Panc1 (cell line): ENCODE measurements around the gene APAF1. TPM values are rescaled to one million over a fixed set of nuclear protein-coding genes. Genes with fewer than 3 reads are reported as not detected.

Source experiments
- ATAC-seq: fragments of 200-7000 bp; cut with Tn5 transposase; 2 replicates; pipeline ENCODE4 v1.9.1; 2020; ENCODE audit warnings: mild to moderate bottlenecking, moderate library complexity
- BruUV-seq: library from RNA; stranded (reverse); fragments of 400-500 nt; replicated peaks from 2 replicates; lab custom pipeline; 2021; lab: Mats Ljungman, UMichigan
- CTCF ChIA-PET: fragments of 300-600 bp; sonication (Branson Sonifier 250); formaldehyde crosslinking; loops from one replicate; lab custom pipeline; 2022; ENCODE audit warnings: antibody characterized with exemption; lab: Charles Lee
- POLR2A ChIA-PET: fragments of 300-600 bp; sonication (Branson Sonifier 250); formaldehyde crosslinking; loops from one replicate; lab custom pipeline; 2022; ENCODE audit warnings: antibody characterized with exemption; lab: Charles Lee
- DNase-seq: peaks from one replicate; pipeline ENCODE4 v3.0.0-alpha.2; 2010; ENCODE audit warnings: low read depth, low spot score
- H3K27ac ChIP-seq: 2 replicates; pipeline ENCODE4 v1.5.1; 2011; ENCODE audit warnings: mild to moderate bottlenecking, low read length, inconsistent platforms
- H3K27me3 ChIP-seq: fragments of 200-500 bp; sonication (Bioruptor generic); 2 replicates; pipeline ENCODE4 v1.6.0; 2014; ENCODE audit warnings: low read length, inconsistent platforms; ENCODE audit not compliant: control insufficient read depth, insufficient read depth
- H3K36me3 ChIP-seq: fragments of 200-500 bp; sonication (Bioruptor generic); 2 replicates; pipeline ENCODE4 v1.5.1; 2014; ENCODE audit warnings: inconsistent platforms, mild to moderate bottlenecking, low read length, moderate library complexity; ENCODE audit not compliant: control insufficient read depth, insufficient read depth
- H3K4me1 ChIP-seq: 2 replicates; pipeline ENCODE4 v1.5.1; 2011; ENCODE audit warnings: inconsistent platforms, mild to moderate bottlenecking, low read length, moderate library complexity; ENCODE audit not compliant: control insufficient read depth, insufficient read depth
- H3K4me3 ChIP-seq, 2 experiments: 2 replicates each; pipeline ENCODE4 v1.5.1; 2011 to 2012; ENCODE audit warnings: low read depth in 2 of 2, low read length in 2 of 2, mild to moderate bottlenecking in 2 of 2, inconsistent platforms in 1 of 2, moderate library complexity in 1 of 2
- H3K9me3 ChIP-seq: fragments of 200-500 bp; sonication (Bioruptor generic); 2 replicates; pipeline ENCODE4 v1.5.1; 2014; ENCODE audit warnings: low read depth, mild to moderate bottlenecking, inconsistent platforms, low read length, moderate library complexity; ENCODE audit not compliant: control insufficient read depth, insufficient read depth
- POLR2AphosphoS5 ChIP-seq: IDR thresholded peaks from 2 replicates; pipeline ENCODE4 v1.6.1; 2012; ENCODE audit warnings: mild to moderate bottlenecking, low read depth, low read length, moderate library complexity
- REST ChIP-seq, 2 experiments: IDR thresholded peaks; 2 replicates each; pipeline ENCODE4 v1.6.1; 2011 to 2012; ENCODE audit warnings: low read depth in 2 of 2, control low read depth in 1 of 2, low read length in 1 of 2, mild to moderate bottlenecking in 1 of 2, moderate library complexity in 1 of 2; ENCODE audit not compliant: insufficient read depth in 1 of 2
- SIN3A ChIP-seq: IDR thresholded peaks from 2 replicates; pipeline ENCODE4 v1.6.1; 2012; ENCODE audit warnings: low read depth, mild to moderate bottlenecking, low read length, moderate library complexity, borderline replicate concordance; ENCODE audit not compliant: insufficient read depth
- TCF7L2 ChIP-seq: IDR thresholded peaks from 2 replicates; pipeline ENCODE4 v1.6.1; 2011; ENCODE audit warnings: mild to moderate bottlenecking, low read depth, low read length, inconsistent platforms
- in situ Hi-C: cut with HindIII; loops from 2 replicates; pipeline ENCODE4 v1.10.0; 2016; ENCODE audit warnings: low sequenced_read_pairs, low pct_unique_long_range_greater_than_20kb
- intact Hi-C: fragments of 100-400 bp; cut with micrococcal nuclease; formaldehyde crosslinking; loops from one replicate; pipeline ENCODE4 v1.10.0; 2022; ENCODE audit not compliant: unreplicated experiment
- total RNA-seq: library from RNA; stranded (reverse); gene quantifications from one replicate; pipeline ENCODE4 v1.2.1, GENCODE V29; 2021; ENCODE audit not compliant: unreplicated experiment
- TF ChIP-seq, protein P1 (sequence below): fragments of 450-650 bp; IDR thresholded peaks from 2 replicates; pipeline ENCODE4 v1.5.1; 2017; ENCODE audit warnings: mild to moderate bottlenecking

Gene APAF1
- total RNA-seq, 1 experiment from 2014 or later, result 15.6 TPM

GRCh38 chr12:98724384-98725155, 79.5 kb downstream of the APAF1 start:
- Histone ChIP-seq H3K27me3 (no peaks in the 10 kb centered on the region), H3K36me3 (peaks cover 8% of the 10 kb centered on the region; the same call in 1 of the 2 replicates), H3K4me1 (no peaks in the 10 kb centered on the region), H3K27ac (no peak overlapping the region), H3K4me3 (no peak overlapping the region), H3K9me3 (no peaks in the 10 kb centered on the region)
- no TSS peak for BruUV-seq
- intact Hi-C loops (no loop called here), in situ Hi-C loops (no loop called here)
- TF ChIP-seq POLR2AphosphoS5 (no peak), TCF7L2 (no peak), REST (IDR thresholded peaks at IDR 0.05; ENCODE audit: insufficient read depth in 1 of 2, low read depth in 2 of 2, low read length in 1 of 2) (no peak), SIN3A (no peak)
- TF ChIP-seq, protein P1, sequence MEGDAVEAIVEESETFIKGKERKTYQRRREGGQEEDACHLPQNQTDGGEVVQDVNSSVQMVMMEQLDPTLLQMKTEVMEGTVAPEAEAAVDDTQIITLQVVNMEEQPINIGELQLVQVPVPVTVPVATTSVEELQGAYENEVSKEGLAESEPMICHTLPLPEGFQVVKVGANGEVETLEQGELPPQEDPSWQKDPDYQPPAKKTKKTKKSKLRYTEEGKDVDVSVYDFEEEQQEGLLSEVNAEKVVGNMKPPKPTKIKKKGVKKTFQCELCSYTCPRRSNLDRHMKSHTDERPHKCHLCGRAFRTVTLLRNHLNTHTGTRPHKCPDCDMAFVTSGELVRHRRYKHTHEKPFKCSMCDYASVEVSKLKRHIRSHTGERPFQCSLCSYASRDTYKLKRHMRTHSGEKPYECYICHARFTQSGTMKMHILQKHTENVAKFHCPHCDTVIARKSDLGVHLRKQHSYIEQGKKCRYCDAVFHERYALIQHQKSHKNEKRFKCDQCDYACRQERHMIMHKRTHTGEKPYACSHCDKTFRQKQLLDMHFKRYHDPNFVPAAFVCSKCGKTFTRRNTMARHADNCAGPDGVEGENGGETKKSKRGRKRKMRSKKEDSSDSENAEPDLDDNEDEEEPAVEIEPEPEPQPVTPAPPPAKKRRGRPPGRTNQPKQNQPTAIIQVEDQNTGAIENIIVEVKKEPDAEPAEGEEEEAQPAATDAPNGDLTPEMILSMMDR, result no peak
- CTCF ChIA-PET, result no interaction called here
- no peak for ATAC-seq
- DNase-seq, result no peak
- POLR2A ChIA-PET, result no interaction called here

DNA sequence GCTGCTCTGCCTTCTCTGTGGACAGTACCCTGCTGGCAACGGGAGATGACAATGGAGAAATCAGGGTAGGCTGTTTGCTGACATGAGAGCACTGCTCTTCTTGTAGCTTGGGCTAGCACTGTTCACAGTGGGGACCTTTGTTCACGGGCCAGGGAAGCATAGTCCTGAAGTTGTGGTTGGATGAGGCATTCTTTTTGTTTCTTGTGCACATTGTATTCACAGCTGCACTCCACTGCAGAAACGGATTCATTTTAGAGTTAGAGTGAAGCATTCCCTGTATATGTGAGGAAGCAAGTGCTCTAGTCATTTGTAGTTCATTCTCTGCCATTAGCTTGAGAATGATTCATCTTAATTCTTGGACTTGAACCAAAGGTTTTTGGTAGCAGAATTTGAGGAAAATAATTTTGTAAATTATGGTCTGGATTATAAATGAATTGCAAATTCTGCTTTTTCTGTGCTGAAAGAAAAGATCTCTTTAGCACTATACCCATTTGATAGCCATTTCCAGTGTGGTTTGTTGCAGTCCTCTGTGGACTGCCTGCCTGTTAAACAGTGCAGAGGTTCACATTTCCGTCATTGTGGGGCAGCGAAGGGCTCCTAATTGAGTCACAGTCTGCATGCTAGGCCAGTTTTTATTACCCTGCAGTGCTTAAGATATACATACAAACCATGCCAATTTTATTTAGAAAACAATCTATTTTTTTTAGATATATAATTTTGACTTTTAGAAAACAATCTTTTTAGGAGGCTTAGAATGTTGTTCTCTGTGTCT, 80.6 kb downstream of the APAF1 start:
- CTCF ChIA-PET, result no interaction called here

More for the DNA sequence above, 80.6 kb downstream of the APAF1 start:
- peak; percentile 79; the same call in 1 of the 2 replicates for ATAC-seq
- POLR2A ChIA-PET, result no interaction called here
- no peaks in the 10 kb centered on the region for H3K9me3 ChIP-seq
- no peak overlapping the region for H3K4me3 ChIP-seq
- intact Hi-C loops (no loop called here), in situ Hi-C loops (no loop called here)
- no peaks in the 10 kb centered on the region for H3K4me1 ChIP-seq
- peaks cover 8% of the 10 kb centered on the region; the same call in 1 of the 2 replicates for H3K36me3 ChIP-seq
- no peak overlapping the region for H3K27ac ChIP-seq
- DNase-seq, result no peak
- H3K27me3 ChIP-seq, result no peaks in the 10 kb centered on the region
- TF ChIP-seq TCF7L2 (no peak), REST (IDR thresholded peaks at IDR 0.05; ENCODE audit: insufficient read depth in 1 of 2, low read depth in 2 of 2, low read length in 1 of 2) (no peak)
- TF ChIP-seq, protein P1, result peak; percentile 62
- BruUV-seq, result no TSS peak
